NCI-H748 (cell line): ENCODE measurements around the gene SAMD13.
"Not testable (repeated sequence)": the region's sequence is repeated elsewhere in the genome, so short reads cannot be mapped to it uniquely, and the experiment has no call there.

Experiments used
- DNase-seq: peaks from one replicate; lab custom pipeline; 2025; ENCODE audit not compliant: unreplicated experiment; lab: John Stamatoyannopoulos, UW

The SAMD13 gene

DNA sequence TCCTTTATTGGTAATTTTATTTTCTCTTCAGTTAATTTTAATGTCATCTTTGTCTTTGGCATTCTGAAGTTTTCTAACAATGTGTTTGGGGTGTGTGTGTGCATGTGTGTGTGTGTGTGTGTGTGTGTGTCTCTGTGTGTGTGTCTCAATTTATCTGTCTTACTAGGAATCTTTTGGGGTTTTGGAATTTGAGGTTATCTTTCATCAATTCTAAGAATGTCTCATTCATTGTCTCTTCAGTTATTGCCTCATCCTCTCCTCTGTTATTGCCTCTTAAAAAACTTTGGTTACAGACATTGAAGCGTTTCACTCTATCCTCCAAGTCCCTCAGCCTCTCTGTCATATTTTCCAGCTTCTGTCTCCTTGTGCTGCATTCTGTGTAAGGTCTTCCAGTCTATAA lies 18.1 kb upstream of the SAMD13 start:
- DNase-seq = no peak

DNA sequence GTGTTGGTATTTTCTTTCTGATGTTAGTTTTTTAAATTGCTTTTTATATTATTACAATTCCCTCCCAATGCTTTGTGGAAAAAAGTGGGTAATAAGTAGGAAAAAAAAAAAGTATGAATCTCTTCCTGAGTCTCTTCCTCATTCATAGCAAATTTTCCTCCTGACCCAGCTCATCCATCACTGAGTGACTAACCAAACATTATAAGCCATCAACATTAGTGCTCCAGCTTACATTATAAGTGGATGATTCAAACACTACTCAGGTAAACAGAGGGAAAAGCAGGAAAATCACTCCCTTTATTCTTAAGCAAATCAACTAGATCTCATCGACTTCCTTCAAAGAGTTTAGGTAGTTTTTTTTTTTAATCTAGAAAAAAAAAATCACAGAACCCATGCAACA lies 15.4 kb upstream of the SAMD13 start:
- DNase-seq = no peak

DNA sequence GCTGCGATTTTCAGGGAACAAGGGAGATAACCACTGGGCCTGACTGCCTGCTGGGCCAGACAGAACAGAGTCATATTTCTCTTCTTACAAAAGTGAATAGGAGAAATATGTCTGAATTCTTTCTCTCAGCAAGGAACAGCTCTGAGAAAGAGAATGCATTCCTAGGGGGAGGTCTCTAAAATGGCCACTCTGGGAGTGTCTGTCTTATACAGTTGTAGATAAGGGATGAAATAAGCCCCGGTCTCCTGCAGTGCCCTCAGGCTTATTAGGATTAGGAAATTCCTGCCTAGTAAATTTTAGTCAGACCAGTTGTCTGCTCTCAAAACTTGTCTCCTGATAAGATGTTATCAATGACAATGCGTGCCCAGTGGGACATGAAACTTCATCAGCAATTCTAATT lies 14.1 kb upstream of the SAMD13 start:
- not testable (repeated sequence) for DNase-seq

DNA sequence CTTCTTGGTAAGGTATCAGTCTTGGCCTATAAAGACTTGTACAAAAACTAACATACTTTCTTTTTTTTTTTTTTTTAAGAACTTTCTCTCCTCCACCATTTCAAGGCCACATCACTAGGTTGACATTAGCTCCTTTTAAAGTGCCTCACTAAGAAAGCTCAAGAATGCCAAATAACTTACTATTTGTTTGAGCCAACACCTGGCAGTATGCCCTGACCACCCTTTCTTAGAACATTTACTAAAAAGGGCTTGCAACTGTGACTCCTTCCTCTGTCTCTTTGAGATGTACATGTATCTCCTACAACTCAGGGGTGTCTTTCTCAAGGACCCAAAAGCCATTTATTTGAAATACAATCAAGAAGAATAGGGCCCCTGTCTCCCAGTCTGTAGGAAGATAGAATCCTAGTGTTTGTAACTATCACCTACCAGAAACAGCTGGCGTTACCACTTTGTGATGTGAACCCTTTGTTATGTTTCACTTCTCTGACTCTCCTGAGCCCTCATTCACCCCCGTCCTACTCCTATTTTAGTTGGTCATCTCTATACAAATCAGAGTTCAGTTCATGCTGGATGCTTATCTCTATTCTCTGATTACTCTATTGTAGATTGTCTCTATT lies 12.2 kb upstream of the SAMD13 start:
- no peak for DNase-seq

DNA sequence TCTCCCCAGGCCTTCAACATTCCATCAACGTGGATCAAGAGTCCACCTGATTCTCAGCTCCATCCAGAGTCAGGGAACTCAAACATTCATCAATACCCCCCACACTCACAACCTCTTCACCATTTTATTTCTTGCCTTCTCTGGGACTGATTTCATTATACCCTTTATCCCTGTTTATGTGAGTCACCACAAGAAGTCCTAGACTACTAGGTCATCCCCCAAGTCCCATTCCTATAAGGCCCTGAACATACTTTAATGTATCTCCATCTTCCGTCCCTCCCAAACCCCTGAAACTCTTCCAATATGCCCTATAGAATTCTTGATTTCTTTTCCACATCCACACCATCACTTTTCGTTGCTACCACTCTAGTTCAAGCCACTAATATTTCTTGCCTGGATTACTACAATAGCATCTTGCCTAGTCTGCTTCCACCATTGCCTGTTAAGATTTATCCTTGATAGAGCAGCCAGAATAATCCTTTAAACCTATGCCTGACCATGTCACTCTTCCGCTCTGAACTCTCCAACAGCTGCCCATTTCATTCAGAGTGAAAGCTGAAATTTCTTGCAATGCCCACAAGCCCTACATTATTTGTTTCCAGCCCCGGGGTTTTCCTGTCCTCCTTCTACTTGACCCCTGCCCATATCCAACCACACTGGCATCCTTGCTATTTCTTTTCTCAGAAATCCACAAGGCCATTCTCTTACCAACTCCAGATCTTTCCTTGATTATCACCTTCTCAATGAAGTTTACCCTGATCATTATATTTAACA lies 9.4 kb upstream of the SAMD13 start:
- DNase-seq = no peak

DNA sequence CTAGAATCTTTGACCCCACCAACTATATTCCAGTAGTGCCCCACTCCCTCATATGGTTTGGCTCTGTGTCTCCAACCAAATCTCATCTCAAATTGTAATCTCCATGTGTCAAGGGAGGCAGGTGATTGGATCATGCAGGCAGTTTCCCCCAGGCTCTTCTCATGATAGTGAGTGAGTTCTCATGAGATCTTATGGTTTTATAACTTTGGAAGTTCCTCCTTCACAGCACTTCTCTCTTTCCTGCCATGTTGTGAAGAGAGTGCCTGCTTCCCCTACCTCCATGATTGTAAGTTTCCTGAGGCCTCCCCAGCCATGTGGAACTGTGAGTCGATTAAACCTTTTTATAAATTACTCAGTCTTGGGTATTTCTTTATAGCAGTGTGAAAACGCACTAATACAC lies 7.7 kb upstream of the SAMD13 start:
- DNase-seq = no peak

DNA sequence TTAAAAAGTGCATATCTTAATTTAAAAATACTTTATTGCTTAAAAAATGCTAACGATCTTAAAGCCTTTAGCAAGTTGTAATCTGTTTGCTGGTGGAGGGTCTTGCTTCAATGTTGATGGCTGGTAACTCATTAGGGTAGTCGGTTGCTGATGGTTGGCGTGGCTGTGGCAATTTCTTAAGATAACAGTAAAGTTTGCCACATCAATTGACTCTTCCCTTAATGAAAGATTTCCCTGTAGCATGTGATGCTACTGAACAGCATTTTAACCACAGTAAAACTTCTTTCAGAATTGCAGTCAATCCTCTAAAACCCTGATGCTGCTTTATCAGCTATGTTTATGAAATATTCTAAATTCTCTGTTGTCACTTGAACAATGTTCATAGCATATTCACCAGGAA lies 6.8 kb upstream of the SAMD13 start:
- DNase-seq = no peak

DNA sequence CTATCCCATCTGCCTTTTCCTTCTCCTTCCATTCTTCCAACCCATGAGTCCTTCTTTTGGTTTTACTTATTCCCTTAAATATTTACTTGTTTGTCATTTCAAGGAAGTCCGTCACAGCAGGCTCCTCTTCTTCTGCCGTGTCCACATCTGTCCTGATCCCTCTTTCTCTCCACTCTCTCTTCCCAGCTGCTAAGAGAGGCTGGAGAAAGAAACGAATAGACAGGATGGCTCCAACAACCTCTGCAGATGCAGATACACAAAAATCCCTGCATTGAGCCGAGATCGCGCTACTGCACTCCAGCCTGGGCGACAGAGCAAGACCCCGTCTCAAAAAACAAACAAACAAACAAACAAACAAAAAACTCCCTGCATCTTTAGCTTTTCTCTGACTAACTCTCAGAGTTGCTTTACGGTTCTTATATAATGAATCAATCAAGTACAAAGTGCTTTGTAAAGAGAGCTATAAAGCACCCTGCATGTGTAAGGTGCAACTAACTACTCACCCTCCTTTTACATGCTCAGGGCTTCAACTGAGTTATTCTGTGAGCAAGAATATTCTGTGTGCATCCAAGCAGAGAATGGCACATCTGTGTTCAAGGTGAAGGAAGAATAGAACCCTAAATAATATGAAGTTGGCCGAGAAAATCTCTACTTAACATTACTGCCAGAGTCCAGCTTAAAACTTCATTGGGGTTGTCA lies 3.8 kb upstream of the SAMD13 start:
- no peak for DNase-seq

DNA sequence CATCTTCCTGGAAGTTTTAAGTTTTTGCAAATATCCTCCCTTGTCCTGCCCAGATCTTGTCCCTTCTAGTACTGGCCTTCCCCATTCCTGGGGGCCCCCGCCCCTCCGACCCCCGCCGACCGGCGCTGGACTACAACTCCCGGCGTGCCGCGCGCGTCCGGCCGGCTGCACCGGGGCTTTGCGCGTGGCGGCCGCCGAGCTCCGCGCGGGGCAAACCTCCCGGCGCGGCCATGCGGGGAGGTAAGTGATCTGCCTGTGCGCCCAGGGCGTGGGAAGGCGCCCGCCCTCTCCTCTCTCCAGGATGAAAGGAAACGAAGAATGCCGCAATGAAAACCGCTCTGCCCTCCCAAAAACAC lies 3.2 kb upstream of the SAMD13 start:
- DNase-seq = peak; percentile 61

DNA sequence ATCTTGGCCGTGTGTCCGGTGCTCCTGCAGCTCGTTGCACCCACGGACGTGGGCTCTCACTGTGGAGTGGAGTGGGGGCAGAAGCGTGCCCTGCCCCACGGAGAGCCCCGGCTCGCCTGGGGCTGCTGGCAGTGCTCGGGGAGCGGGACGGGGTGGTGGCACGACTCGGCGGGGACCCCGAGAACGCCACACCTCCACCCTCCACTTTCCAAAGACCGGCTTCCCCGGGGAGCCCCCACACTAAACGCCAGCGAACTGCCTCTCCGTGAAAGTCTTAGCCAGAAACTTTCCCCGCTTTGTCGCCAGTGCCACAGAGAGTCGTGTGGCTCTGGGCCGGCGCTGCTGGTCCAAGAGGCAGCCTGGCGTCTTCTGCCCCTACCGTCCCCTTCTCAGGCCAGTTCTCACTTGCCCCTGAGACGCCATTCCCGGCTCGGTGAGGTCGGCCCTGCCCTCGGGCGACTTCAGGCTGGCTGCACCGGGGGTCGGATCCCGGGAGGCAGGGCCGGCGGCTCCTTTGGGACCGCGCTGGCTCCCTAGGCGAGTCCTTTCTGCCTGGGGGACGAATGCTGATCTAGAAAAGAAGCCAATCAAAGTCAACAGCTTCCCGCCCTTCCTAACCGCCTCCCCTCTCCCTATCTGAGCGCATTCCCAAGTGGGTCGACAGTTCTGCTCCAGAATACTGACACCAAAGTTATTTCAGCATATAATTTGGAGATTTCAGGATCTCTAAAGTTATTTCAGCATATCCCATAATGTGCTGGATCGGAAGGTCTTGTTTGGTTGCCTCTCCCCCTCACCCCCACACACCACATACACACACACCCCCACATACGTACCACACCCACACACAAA lies 2.6 kb upstream of the SAMD13 start:
- DNase-seq = peak; percentile 44

DNA sequence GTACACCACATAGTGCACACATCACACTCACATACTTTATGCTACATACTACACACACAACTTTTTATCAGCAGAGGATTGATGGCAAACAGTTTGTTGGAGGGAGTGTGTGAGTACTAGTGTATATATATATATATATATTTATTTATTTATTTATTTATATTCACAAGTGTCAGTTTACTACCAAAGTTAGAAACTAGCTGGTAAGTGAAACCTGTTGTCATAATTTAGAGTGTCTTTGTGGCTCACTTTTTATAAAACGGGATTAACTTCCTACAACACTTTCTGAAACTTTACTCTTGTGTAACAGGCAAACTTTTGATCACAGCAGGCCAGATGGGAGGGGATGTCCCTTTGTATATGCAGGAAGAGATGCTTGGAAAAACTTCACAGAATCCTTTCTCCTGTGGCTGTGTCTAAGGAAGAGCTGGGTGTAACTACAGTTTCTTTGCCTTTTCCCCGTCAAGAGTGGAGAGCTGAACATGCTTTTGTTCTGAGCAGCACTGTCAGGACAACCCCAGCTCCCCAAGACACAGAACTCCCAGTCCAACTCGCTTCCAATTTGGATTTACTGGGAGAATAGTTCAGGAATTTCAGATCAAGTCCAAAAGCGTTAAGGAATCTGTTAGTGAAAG lies 1.9 kb upstream of the SAMD13 start:
- no peak for DNase-seq

DNA sequence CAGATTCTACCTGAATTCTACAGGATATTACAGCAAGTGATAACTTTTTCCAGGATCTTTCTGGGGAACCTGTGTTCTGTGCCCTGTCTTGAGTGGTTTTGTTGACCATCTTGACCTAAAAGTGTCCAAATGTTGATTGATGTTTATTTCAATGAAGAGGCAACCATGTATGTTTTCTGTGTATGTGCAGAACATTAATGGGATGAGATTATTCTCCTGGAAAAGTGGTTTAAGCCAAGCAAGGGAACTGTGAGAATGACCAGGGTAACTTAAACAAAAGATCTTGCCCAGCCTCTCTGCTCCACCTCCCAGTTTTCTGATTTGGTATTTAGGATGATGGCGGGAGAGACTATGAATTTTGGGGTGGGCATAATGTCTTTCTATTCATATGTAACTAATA lies 1.0 kb upstream of the SAMD13 start:
- no peak for DNase-seq

DNA sequence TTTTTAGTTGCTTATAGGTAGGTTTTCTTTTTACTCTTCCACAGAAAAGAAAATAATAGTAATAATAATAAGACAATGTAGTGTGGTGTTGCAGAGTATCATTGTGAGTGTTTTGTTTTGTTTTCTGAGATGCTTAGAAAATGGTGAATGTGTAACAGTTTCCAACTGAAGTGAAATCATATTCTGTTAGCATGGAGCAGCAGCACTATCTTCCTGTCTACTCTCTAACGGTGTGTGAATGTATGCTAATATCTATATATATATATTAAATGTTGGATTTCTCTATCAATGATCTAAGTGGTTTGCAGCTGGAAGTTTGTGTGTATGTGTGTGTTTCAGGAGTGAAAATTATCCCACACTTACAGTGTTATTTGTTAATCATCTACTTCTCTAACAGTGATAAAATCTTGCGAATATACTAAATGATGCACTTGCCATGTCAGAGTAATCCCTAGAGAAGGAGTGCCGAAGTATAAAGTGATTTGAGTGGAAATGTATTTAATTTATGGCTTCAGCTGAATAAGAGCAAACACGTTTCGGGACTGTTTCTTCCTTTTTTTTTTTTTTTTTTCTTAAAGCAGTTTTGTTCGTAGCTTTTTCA lies 377 bp downstream of the SAMD13 start:
- no peak for DNase-seq

DNA sequence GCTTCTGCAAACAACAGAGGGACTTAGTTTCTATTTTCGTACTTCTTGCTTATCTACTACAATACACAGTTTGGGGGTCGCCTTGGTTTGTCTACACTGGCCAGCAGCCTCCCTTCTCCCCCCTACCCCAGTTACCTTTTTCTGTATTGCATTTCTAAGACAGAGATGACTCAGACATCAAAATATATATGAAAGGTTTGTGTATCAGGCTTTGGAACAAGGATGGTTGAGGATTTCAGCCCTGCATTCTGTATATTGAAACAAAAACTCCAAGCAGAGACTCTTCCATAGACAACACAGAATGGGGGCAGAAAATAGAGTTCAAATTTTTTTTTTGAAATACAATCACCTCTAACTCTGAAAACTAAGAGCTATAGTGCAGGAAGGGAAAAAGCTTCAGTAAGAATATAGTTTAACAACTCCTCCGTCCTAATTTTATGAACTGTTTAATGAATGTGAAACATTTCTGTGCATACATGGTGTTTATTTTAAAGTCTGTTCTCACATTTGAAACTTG lies 1.9 kb downstream of the SAMD13 start:
- DNase-seq = no peak

DNA sequence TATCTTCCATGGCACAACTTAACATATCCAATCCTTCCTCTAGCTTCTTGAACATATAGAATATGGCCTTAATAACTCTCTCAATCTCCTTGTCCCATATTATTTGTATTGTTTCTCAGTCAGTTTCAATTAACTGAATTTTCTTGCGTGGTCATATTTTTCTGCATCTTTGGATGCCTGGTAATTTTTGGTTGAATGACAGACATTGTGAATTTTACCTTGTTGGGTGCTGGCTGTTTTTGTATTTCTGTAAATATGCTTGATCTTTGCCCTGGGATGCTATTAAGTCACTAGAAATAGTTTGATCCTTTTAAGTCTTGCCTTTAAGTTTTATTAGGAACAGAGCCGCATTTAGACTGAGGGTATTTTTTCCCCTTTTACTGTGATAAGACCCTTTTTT lies 5.9 kb downstream of the SAMD13 start:
- DNase-seq = no peak

DNA sequence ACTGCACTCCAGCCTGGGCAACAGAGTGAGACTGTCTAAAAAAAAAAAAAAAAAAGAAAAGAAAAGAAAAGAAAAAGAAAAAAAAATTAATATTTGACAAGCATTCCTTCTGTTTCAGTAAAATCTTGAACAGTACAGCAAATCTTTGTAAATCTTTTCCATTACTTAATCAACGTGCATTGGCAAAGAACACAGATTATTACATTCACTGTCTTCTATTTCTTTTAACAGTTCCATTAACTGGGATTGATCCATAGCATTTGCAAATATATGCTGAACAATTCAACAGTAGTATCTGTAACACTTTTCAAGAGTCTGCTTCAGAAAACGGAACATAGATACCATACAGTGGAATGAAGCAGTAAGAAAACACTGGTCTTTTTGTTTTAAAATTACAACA lies 9.8 kb downstream of the SAMD13 start:
- no peak for DNase-seq

DNA sequence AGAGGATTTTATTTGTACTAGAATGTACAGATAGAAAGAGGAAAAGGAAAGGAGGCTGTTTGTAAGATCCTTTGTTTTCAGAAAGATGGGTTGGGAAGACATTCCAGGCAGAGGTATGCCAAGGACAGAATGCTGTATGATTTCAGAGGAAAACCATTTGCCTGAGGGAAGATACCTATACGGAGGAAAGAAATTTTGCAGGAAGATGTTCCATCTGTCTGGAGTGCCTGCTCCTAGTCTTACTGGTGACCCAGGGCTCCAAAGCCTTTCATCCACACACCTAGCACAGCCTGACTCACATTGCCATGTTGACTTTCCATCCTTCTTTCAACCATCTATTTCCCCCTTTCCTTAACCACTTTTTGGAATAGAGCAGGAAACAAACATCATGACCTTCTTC lies 18.2 kb downstream of the SAMD13 start:
- DNase-seq = no peak

DNA sequence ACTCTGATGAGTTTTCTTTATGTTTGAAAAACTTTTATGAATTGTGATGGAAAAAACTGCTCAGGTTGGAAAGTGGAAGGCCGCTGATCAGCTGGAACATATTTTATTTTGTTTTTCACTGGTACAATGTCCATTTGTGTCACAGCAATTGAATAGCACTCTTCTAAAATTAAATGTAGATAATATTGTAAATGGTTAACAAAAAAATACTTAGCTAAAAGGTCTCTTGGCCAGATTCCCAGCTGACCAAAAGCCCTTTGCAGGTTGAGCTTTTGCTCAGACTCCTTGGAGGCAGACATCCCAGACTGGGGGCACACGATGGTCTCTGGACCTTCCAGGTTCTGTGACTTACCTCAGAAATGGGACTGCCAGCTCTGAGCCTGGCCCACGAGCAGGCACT lies 26.3 kb downstream of the SAMD13 start:
- DNase-seq = no peak

DNA sequence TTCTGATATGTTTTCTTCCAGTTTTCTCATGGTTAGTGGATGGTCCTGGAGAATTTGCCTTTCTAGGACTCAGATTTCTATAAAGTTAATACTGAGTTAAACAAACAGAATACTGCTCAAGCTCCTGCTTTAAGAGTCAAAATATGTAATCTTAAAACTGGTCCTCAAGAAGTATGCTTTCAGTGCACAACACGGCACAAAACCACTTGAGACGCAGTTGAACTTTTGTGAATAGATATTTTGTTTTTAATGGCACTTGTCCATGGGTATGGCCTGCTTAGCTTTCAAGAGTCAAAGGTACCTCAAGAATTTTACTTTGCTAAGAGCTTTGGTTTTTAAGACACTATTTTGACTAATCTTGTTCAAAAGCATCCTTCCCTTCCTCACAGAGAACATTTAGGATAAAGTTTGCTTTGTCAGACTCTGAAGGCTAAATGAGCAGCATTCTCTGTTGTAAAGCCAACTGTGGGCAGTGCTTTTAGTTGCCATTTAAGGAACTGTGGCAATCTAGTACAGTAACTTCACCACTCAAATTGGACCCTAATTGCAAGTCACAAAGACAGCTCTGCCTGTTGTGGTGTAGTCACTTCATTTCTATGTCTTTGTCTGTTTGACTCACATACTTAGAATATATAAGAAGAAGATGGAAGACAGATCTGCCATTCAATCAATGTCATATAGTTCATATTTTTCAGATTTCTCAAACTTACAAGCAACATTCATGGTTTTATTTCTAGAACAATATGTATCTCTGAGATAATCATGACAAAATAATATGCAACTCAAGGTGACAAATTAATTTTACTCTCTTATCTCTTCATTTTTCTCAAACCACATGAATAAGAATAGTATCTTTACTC lies 28.8 kb downstream of the SAMD13 start:
- no peak for DNase-seq

DNA sequence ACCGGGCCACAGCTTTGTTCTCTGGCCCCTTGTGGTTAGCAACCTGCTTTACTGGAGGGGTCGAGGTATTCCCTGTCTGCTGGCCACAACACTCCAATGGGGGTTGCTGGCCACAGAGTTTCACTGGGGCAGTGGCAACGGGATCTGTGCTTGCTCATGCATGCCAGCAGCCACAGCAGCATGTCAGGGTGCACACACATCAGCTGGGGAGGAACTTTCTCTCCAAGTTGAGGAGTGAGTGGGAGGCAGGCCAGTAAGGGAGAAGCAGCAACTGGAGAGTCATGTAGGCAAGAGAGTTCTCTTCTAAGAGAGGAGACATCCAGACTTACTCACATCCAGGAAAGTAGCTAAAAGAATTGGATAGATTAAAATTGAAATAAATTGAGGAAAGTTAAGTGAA lies 38.0 kb downstream of the SAMD13 start:
- DNase-seq = no peak
